Neural progenitor cell (in vitro differentiated cells): ENCODE data around the gene FOSB. TPM values are rescaled to one million over a fixed set of nuclear protein-coding genes. Genes with fewer than 3 reads are reported as not detected.
A peak's percentile ranks its signal among the peaks of the same experiment; 100 is the strongest.

Experiments
- DNase-seq: peaks from one replicate; pipeline ENCODE4 v3.0.0-alpha.2; 2016; ENCODE audit warnings: low spot score
- H2AFZ ChIP-seq: fragments of 200-600 bp; sonication (generic); replicated peaks from 2 replicates; pipeline ENCODE4 v1.6.1; 2016; ENCODE audit warnings: antibody characterized with exemption
- H3F3A ChIP-seq: fragments of 200-600 bp; sonication (generic); 2 replicates; pipeline ENCODE4 v1.6.1; 2016; ENCODE audit warnings: antibody characterized with exemption, low read depth
- H3K27ac ChIP-seq: fragments of 200-600 bp; sonication (generic); 2 replicates; pipeline ENCODE4 v1.5.1; 2016; ENCODE audit warnings: mild to moderate bottlenecking
- H3K27me3 ChIP-seq: fragments of 200-600 bp; sonication (generic); 2 replicates; pipeline ENCODE4 v1.6.1; 2016; ENCODE audit warnings: mild to moderate bottlenecking, moderate library complexity
- H3K36me3 ChIP-seq: fragments of 200-600 bp; sonication (generic); 2 replicates; pipeline ENCODE4 v1.5.1; 2016
- H3K4me1 ChIP-seq: fragments of 200-600 bp; sonication (generic); 2 replicates; pipeline ENCODE4 v1.6.1; 2016; ENCODE audit warnings: mixed run types
- H3K4me2 ChIP-seq: fragments of 200-600 bp; sonication (generic); 2 replicates; pipeline ENCODE4 v1.6.1; 2016
- H3K4me3 ChIP-seq: fragments of 200-600 bp; sonication (generic); 2 replicates; pipeline ENCODE4 v1.5.1; 2016
- H3K79me2 ChIP-seq: fragments of 200-600 bp; sonication (generic); 2 replicates; pipeline ENCODE4 v1.6.1; 2016; ENCODE audit warnings: low read depth
- H3K9ac ChIP-seq: fragments of 200-600 bp; sonication (generic); 2 replicates; pipeline ENCODE4 v1.6.1; 2016
- H3K9me3 ChIP-seq: fragments of 200-600 bp; sonication (generic); 2 replicates; pipeline ENCODE4 v1.5.1; 2016; ENCODE audit warnings: low read depth
- H4K20me1 ChIP-seq: fragments of 200-600 bp; sonication (generic); 2 replicates; pipeline ENCODE4 v1.6.1; 2016; ENCODE audit warnings: low read depth
- H3K27ac Mint-ChIP-seq: 3 replicates; pipeline ENCODE4 v1.8.0; 2021; ENCODE audit warnings: mixed read lengths
- H3K27me3 Mint-ChIP-seq: 2 replicates; pipeline ENCODE4 v1.8.0; 2022; ENCODE audit warnings: low read depth, mild to moderate bottlenecking, inconsistent platforms, moderate library complexity, mixed read lengths; ENCODE audit not compliant: insufficient read depth
- H3K36me3 Mint-ChIP-seq: 3 replicates; pipeline ENCODE4 v1.8.0; 2021; ENCODE audit warnings: mixed read lengths
- H3K4me1 Mint-ChIP-seq: 3 replicates; pipeline ENCODE4 v1.8.0; 2021; ENCODE audit warnings: mixed read lengths
- H3K4me3 Mint-ChIP-seq: 3 replicates; pipeline ENCODE4 v1.8.0; 2021; ENCODE audit warnings: mild to moderate bottlenecking, moderate library complexity, mixed read lengths
- H3K9me3 Mint-ChIP-seq: 3 replicates; pipeline ENCODE4 v1.8.0; 2020; ENCODE audit warnings: mixed read lengths
- CTCF ChIP-seq: fragments of 200-600 bp; sonication (generic); IDR thresholded peaks from 2 replicates; pipeline ENCODE4 v1.5.1; 2017; ENCODE audit warnings: antibody characterized with exemption, mild to moderate bottlenecking
- EZH2 ChIP-seq: fragments of 200-600 bp; sonication (generic); IDR thresholded peaks from 2 replicates; pipeline ENCODE4 v1.6.1; 2017; ENCODE audit warnings: antibody characterized with exemption, mild to moderate bottlenecking, moderate library complexity
- EZH2phosphoT487 ChIP-seq: fragments of 200-600 bp; sonication (generic); IDR thresholded peaks from 2 replicates; pipeline ENCODE4 v1.6.1; 2017; ENCODE audit warnings: antibody characterized with exemption
- total RNA-seq: library from RNA; depleted of rRNA; stranded (reverse); fragments of >200 nt; gene quantifications from 2 replicates; pipeline ENCODE4 v1.2.3, GENCODE V29; 2015; ENCODE audit warnings: low replicate concordance

FOSB gene
- total RNA-seq, 1 donor from 2014 or later, result 2.3 TPM

GRCh38 chr19:45497791-45498190 is 30.0 kb downstream of the FOSB start:
- peaks cover 13% of the 10 kb centered on the region for H3K4me1 ChIP-seq
- DNase-seq, result peak; percentile 67

GRCh38 chr19:45498411-45499195 is 30.8 kb downstream of the FOSB start, which contains the start of gene PPM1N:
Gene PPM1N (plus strand): TSS chr19:45498443. CDS start chr19:45498473, 30 bp downstream.
- H3K4me3 Mint-ChIP-seq, result peak within 1 kb of the TSS; percentile 85
- Histone ChIP-seq H3K4me1 (peaks cover 13% of the 10 kb centered on the region), H3K79me2 (no peaks in the 10 kb centered on the region), H3F3A (peaks cover 57% of the 10 kb centered on the region), H3K9ac (no peak within 1 kb of the TSS), H2AFZ (peak within 1 kb of the TSS; percentile 85), H3K9me3 (no peaks in the 10 kb centered on the region), H3K4me3 (peak within 1 kb of the TSS; percentile 89), H3K27ac (no peak within 1 kb of the TSS), H3K36me3 (no peaks in the 10 kb centered on the region), H3K4me2 (peak within 1 kb of the TSS; percentile 81), H4K20me1 (peaks cover 26% of the 10 kb centered on the region), H3K27me3 (peaks cover 53% of the 10 kb centered on the region)
- H3K36me3 Mint-ChIP-seq, result no peaks in the 10 kb centered on the region
- no peaks in the 10 kb centered on the region for H3K9me3 Mint-ChIP-seq
- DNase-seq, result peak; percentile 84
- H3K27me3 Mint-ChIP-seq, result peaks cover 33% of the 10 kb centered on the region
- H3K4me1 Mint-ChIP-seq, result peaks cover 33% of the 10 kb centered on the region
- TF ChIP-seq EZH2phosphoT487 (peak; percentile 81), CTCF (peak; percentile 36), EZH2 (peak; percentile 83)
- no peak within 1 kb of the TSS for H3K27ac Mint-ChIP-seq

More at GRCh38 chr19:45497791-45498190, 30.0 kb downstream of the FOSB start:
- Mint-ChIP-seq H3K4me3 (peak overlapping the region; percentile 85), H3K9me3 (no peaks in the 10 kb centered on the region), H3K27ac (no peak overlapping the region), H3K4me1 (peaks cover 37% of the 10 kb centered on the region), H3K36me3 (no peaks in the 10 kb centered on the region), H3K27me3 (peaks cover 38% of the 10 kb centered on the region)
- Histone ChIP-seq H3K9me3 (no peaks in the 10 kb centered on the region), H3K9ac (no peak overlapping the region), H3F3A (peaks cover 64% of the 10 kb centered on the region), H3K4me2 (peak overlapping the region; percentile 77), H3K27ac (no peak overlapping the region), H3K27me3 (peaks cover 53% of the 10 kb centered on the region), H4K20me1 (peaks cover 26% of the 10 kb centered on the region), H2AFZ (no peak overlapping the region), H3K79me2 (no peaks in the 10 kb centered on the region), H3K36me3 (no peaks in the 10 kb centered on the region), H3K4me3 (peak overlapping the region; percentile 37)
- TF ChIP-seq EZH2phosphoT487, result no peak
- no peak for TF ChIP-seq CTCF
- no peak for TF ChIP-seq EZH2

- no peaks in the 10 kb centered on the region for H3K36me3 Mint-ChIP-seq
- peaks cover 23% of the 10 kb centered on the region for H4K20me1 ChIP-seq
- peak overlapping the region; percentile 77 for H3K4me2 ChIP-seq
- peak; percentile 86 for DNase-seq
- H3K4me1 Mint-ChIP-seq, result peaks cover 35% of the 10 kb centered on the region
- H3K27me3 ChIP-seq, result peaks cover 53% of the 10 kb centered on the region
- H3K27me3 Mint-ChIP-seq, result peaks cover 33% of the 10 kb centered on the region
- no peaks in the 10 kb centered on the region for H3K9me3 ChIP-seq
- no peaks in the 10 kb centered on the region for H3K79me2 ChIP-seq
- no peaks in the 10 kb centered on the region for H3K36me3 ChIP-seq
- peak overlapping the region; percentile 37 for H3K4me3 ChIP-seq
- no peak overlapping the region for H3K9ac ChIP-seq
- H3K4me1 ChIP-seq, result peaks cover 13% of the 10 kb centered on the region
- H3K9me3 Mint-ChIP-seq, result no peaks in the 10 kb centered on the region
- H2AFZ ChIP-seq, result peak overlapping the region; percentile 85
- no peak for TF ChIP-seq CTCF
- peak; percentile 16 for TF ChIP-seq EZH2phosphoT487
- peak; percentile 45 for TF ChIP-seq EZH2
- peaks cover 51% of the 10 kb centered on the region for H3F3A ChIP-seq
- no peak overlapping the region for H3K27ac ChIP-seq
- no peak overlapping the region for H3K27ac Mint-ChIP-seq
- H3K4me3 Mint-ChIP-seq, result peak overlapping the region; percentile 78
Measured at GRCh38 chr19:45499196-45500180, 31.7 kb downstream of the FOSB start.
